Fibroblast of pulmonary artery (primary cell): ENCODE measurements around the gene RIMS1.

Experiments used
- DNase-seq: peaks from one replicate; pipeline ENCODE4 v3.0.0-alpha.2; 2010; ENCODE audit warnings: low read depth
- H3K4me3 ChIP-seq: replicated peaks from 2 replicates; pipeline ENCODE4 v1.5.1; 2011; ENCODE audit warnings: low read depth, mild to moderate bottlenecking, control low read depth, low read length, moderate library complexity
- CTCF ChIP-seq: IDR thresholded peaks from 2 replicates; pipeline ENCODE4 v1.5.1; 2011; ENCODE audit warnings: mild to moderate bottlenecking, control low read depth, low read length, inconsistent platforms; ENCODE audit errors: missing control alignments

The RIMS1 gene

GRCh38 chr6:72288592-72288991 is 402.2 kb downstream of the RIMS1 start:
- TF ChIP-seq CTCF, result no peak
- H3K4me3 ChIP-seq, result no peak overlapping the region
- no peak for DNase-seq

- H3K4me3 ChIP-seq, result no peak overlapping the region
- TF ChIP-seq CTCF, result no peak
- DNase-seq, result no peak
Measured at GRCh38 chr6:72290620-72291019, 404.3 kb downstream of the RIMS1 start.

- no peak overlapping the region for H3K4me3 ChIP-seq
- DNase-seq, result no peak
- TF ChIP-seq CTCF, result no peak
Measured at GRCh38 chr6:72296375-72296774, 410.0 kb downstream of the RIMS1 start.

- H3K4me3 ChIP-seq, result no peak overlapping the region
- no peak for DNase-seq
- no peak for TF ChIP-seq CTCF
Measured at GRCh38 chr6:72305971-72306370, 419.6 kb downstream of the RIMS1 start.

GRCh38 chr6:72316675-72317380 is 430.5 kb downstream of the RIMS1 start:
- H3K4me3 ChIP-seq, result no peak overlapping the region
- no peak for TF ChIP-seq CTCF
- DNase-seq, result no peak

GRCh38 chr6:72321788-72322187 is 435.4 kb downstream of the RIMS1 start:
- no peak for TF ChIP-seq CTCF
- peak; percentile 31 for DNase-seq
- H3K4me3 ChIP-seq, result no peak overlapping the region

GRCh38 chr6:72322771-72323170 is 436.4 kb downstream of the RIMS1 start:
- TF ChIP-seq CTCF, result no peak
- H3K4me3 ChIP-seq, result no peak overlapping the region
- DNase-seq, result peak; percentile 30
